DND-41 (cell line): ENCODE data around the gene HAX1.
"Not testable (repeated sequence)": the region's sequence is repeated elsewhere in the genome, so short reads cannot be mapped to it uniquely, and the experiment has no call there.

Source experiments
- EZH2 ChIP-seq: IDR thresholded peaks from 3 replicates; pipeline ENCODE4 v1.6.1; 2012; ENCODE audit warnings: borderline replicate concordance, low read depth, mild to moderate bottlenecking, moderate library complexity, low read length, inconsistent platforms; ENCODE audit not compliant: severe bottlenecking
- TF ChIP-seq, protein P1 (sequence below): IDR thresholded peaks from 2 replicates; pipeline ENCODE4 v1.5.1; 2012; ENCODE audit warnings: borderline replicate concordance, low read length, moderate library complexity, mild to moderate bottlenecking; ENCODE audit not compliant: poor library complexity, severe bottlenecking; ENCODE audit errors: extremely low read depth

DNA sequence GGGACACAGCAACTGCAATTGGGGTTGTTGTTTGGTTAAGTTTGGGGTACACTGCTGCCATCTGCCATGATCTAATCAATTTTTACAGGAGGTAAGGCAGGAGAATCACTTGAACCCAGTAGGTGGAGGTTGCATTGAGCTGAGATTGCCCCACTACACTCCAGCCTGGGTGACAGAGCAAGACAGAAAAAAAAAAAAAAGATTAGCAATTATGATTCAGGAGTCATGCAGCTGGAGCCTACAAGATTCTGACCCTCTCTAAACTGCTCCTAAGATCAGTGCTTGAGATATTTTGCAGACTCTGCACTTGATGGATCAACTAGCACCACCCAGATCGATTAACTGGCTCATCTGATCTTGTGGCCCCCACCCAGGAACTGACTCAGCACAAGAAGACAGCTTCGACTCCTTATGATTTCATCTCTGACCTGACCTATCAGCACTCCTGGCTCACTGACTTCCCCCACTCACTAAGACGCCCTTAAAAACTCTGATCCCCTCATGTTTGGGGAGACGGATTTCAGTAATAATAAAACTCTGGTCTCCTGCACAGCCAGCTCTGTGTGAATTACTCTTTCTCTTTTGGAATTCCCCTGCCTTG is 35.3 kb downstream of the HAX1 start:
- TF ChIP-seq, protein P1, sequence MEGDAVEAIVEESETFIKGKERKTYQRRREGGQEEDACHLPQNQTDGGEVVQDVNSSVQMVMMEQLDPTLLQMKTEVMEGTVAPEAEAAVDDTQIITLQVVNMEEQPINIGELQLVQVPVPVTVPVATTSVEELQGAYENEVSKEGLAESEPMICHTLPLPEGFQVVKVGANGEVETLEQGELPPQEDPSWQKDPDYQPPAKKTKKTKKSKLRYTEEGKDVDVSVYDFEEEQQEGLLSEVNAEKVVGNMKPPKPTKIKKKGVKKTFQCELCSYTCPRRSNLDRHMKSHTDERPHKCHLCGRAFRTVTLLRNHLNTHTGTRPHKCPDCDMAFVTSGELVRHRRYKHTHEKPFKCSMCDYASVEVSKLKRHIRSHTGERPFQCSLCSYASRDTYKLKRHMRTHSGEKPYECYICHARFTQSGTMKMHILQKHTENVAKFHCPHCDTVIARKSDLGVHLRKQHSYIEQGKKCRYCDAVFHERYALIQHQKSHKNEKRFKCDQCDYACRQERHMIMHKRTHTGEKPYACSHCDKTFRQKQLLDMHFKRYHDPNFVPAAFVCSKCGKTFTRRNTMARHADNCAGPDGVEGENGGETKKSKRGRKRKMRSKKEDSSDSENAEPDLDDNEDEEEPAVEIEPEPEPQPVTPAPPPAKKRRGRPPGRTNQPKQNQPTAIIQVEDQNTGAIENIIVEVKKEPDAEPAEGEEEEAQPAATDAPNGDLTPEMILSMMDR, result not testable (repeated sequence)
- not testable (repeated sequence) for TF ChIP-seq EZH2
